Kidney epithelial cell (primary cell): Measurements from ENCODE around the gene PPP2R3B. TPM values are rescaled to one million over a fixed set of nuclear protein-coding genes. Genes with fewer than 3 reads are reported as not detected.
A peak's percentile ranks its signal among the peaks of the same experiment; 100 is the strongest.

ENCODE experiments used
- DNase-seq: peaks from one replicate; pipeline ENCODE4 v3.0.0-alpha.2; 2010; ENCODE audit warnings: low read depth
- H3K27me3 ChIP-seq: 2 replicates; pipeline ENCODE4 v1.6.0; 2011; ENCODE audit warnings: low read length; ENCODE audit not compliant: control insufficient read depth, insufficient read depth
- H3K36me3 ChIP-seq: 2 replicates; pipeline ENCODE4 v1.5.1; 2011; ENCODE audit warnings: low read length; ENCODE audit not compliant: control insufficient read depth, insufficient read depth
- H3K4me3 ChIP-seq: 2 replicates; pipeline ENCODE4 v1.5.1; 2011; ENCODE audit warnings: low read depth, mild to moderate bottlenecking, control low read depth, low read length
- total RNA-seq: library from RNA; depleted of rRNA; stranded (reverse); fragments of >200 nt; gene quantifications from 2 replicates; pipeline ENCODE4 v1.2.3, GENCODE V29; 2015
- TF ChIP-seq, protein P1 (sequence below): IDR thresholded peaks from 2 replicates; pipeline ENCODE4 v1.5.1; 2011; ENCODE audit warnings: mild to moderate bottlenecking, moderate library complexity, low read length, control low read depth, inconsistent platforms; ENCODE audit not compliant: insufficient read depth, poor library complexity, severe bottlenecking

Gene PPP2R3B
- total RNA-seq, 1 donor from 2014 or later: 17.7 TPM

DNA sequence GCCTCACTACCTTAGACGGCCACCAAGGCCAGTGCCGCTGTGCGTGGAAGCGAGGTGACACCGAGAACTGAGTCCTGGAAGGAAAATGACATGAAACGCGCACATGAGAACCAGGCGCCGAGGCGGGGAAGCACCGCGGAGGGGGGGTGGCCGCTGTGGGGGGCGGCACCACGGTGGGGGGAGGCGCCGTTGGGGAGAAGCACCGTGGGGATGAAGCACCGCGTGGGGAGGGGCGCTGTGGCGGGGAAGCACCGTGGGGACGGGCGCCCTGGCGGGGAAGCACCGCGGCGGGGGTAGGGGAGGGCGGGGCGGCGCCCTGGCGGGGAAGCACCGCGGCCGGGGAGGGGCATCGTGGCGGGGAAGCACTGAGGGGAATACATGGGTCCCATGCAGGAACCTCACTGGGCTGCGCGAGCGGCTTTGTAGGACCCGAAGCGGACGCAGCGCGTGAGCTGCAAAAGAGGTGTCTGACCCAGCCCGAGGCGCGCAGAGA lies 28.0 kb downstream of the PPP2R3B start:
- TF ChIP-seq, protein P1, sequence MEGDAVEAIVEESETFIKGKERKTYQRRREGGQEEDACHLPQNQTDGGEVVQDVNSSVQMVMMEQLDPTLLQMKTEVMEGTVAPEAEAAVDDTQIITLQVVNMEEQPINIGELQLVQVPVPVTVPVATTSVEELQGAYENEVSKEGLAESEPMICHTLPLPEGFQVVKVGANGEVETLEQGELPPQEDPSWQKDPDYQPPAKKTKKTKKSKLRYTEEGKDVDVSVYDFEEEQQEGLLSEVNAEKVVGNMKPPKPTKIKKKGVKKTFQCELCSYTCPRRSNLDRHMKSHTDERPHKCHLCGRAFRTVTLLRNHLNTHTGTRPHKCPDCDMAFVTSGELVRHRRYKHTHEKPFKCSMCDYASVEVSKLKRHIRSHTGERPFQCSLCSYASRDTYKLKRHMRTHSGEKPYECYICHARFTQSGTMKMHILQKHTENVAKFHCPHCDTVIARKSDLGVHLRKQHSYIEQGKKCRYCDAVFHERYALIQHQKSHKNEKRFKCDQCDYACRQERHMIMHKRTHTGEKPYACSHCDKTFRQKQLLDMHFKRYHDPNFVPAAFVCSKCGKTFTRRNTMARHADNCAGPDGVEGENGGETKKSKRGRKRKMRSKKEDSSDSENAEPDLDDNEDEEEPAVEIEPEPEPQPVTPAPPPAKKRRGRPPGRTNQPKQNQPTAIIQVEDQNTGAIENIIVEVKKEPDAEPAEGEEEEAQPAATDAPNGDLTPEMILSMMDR: no peak
- H3K27me3 ChIP-seq: no peaks in the 10 kb centered on the region
- H3K4me3 ChIP-seq: no peak overlapping the region
- H3K36me3 ChIP-seq: no peaks in the 10 kb centered on the region
- DNase-seq: no peak

DNA sequence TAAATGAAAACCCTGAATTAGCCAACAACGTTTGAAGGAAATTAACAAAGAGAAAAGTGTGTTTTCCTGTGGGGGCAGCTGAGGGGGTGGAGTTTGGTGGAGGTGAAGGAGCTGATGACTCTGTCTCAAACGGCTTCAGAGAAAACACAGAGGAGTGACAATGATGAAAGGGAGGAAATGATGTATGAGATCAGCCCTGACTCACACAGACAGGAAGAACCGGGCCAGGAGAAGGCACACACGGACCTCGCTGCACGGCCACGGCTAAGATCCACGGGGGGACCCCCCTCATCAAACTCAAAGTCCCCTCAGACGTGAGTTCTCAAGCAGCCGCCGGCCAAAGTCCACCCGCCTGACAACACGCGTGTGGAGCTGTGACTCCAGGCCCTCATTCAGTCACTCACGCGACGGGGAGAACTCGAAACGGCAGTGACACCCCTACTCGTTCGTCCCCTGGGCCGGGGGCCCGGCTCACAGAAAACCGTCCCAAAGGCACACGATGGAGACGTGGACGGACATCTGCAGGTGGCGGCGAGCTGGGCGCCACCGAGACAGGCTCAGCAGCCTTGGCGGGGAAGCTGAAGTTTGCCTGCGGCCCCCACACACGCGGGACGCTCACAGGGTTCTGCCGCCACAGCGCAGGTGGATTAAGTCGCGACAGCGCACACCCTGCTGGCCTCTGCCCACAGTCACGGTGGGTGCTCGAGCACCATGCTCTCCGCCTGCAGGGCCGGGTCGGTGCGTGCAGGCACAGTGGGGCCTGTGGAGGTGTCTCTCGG lies 28.8 kb downstream of the PPP2R3B start:
- Histone ChIP-seq H3K4me3 (no peak overlapping the region), H3K27me3 (no peaks in the 10 kb centered on the region), H3K36me3 (no peaks in the 10 kb centered on the region)
- TF ChIP-seq, protein P1: no peak
- DNase-seq: peak; percentile 10

- H3K36me3 ChIP-seq: no peaks in the 10 kb centered on the region
- no peak for DNase-seq
- H3K4me3 ChIP-seq: no peak overlapping the region
- TF ChIP-seq, protein P1: no peak
- H3K27me3 ChIP-seq: no peaks in the 10 kb centered on the region
Measured at GRCh38 chrX:357035-357692, 29.5 kb downstream of the PPP2R3B start.

- Histone ChIP-seq H3K4me3 (no peak overlapping the region), H3K27me3 (no peaks in the 10 kb centered on the region), H3K36me3 (no peaks in the 10 kb centered on the region)
- peak; percentile 26 for DNase-seq
- TF ChIP-seq, protein P1: no peak
Measured at GRCh38 chrX:356385-357034, 30.2 kb downstream of the PPP2R3B start.

DNA sequence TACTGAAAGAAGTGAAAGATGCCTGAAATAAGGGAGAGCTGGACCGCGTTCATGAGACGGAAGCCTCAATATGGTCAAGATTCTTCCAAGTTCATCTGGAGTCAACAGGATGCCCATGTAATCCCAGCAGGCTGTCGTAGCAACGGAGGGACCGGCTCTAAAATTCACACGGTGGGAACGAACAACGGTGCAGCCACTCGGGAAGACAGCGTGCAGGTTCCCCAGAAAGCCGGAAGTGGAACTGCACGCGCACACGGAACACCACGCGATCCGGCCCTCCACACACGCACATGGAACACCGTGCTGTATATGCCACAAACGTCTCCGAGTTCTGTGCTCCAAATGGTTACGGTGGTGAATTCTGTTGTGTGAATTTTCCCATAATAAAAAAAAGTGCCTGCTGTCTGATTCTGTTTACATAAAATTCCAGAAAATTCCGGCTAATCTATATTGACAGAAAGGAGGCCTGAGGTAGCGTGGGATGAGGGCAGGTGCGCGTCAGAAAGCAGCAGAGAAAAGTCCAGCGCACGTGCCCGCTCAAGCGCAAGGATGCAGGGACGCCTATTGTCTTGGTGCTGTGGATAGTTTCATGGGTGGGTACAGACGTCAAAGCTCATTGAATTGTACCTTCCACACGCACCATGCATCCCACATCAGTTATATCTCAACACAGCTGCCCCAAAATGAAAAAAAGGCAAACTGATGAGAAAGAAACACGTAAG lies 31.2 kb downstream of the PPP2R3B start:
- no peak overlapping the region for H3K4me3 ChIP-seq
- H3K36me3 ChIP-seq: no peaks in the 10 kb centered on the region
- peaks cover 7% of the 10 kb centered on the region for H3K27me3 ChIP-seq
- TF ChIP-seq, protein P1: no peak
- DNase-seq: no peak
